ENCODE data around the gene FAIM2. TPM values are rescaled to one million over a fixed set of nuclear protein-coding genes. Genes with fewer than 3 reads are reported as not detected.

Gene FAIM2
- total and polyA plus RNA-seq, 2 experiments from 2014 or later = 0.86 to 4.6 TPM

DNA sequence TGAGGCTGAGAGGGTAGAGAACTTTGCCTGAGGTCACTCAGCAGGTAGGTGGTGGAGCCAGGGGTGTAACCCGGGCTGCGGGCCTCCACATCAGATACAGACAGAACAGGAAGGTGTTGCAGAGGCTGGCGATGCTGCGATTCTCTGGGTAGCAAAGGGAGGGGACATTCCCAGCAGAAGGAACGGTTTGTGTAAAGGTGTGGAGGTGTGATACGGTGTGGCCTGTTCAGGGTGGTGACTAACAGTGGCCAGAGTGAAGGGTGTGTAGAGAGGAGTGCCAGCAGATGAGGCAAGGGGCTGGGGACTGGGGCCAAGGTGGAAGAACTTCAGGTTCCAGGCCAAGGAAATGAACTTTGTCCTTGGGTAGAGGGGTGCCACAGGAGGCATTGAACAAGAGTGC, 18.2 kb upstream of the FAIM2 start:
- TF ChIP-seq EZH2phosphoT487 (IDR thresholded peaks at IDR 0.05; ENCODE audit: insufficient read depth, low read depth) (no peak), EZH2 (IDR thresholded peaks at IDR 0.05; ENCODE audit: insufficient read depth, poor library complexity, severe bottlenecking) (no peak)
- H3K4me3 ChIP-seq = no peak overlapping the region
- H3F3A ChIP-seq (ENCODE audit: insufficient read depth) = 0 out of 2 replicates have a peak, but pooled peaks cover 6% of the 10 kb centered on the region
- no peaks in the 10 kb centered on the region for H3K79me2 ChIP-seq (ENCODE audit: insufficient read depth)
- DNase-seq = no peak
- in situ Hi-C loops (cut with MboI) = no loop called here
- H3K27ac ChIP-seq = no peak overlapping the region
- 73 to 75% methylated on average over 6 of the region's 6 CpGs for WGBS, 2 experiments (ENCODE audit: low coverage in 1 of 2, low lambda C conversion rate in 2 of 2, missing lambda C conversion rate in 2 of 2)
- H3K9me2 ChIP-seq (ENCODE audit: insufficient read depth) = no peaks in the 10 kb centered on the region
- H3K9ac ChIP-seq = no peak overlapping the region
- H3K36me3 ChIP-seq (ENCODE audit: low read depth) = no peaks in the 10 kb centered on the region
- no peaks in the 10 kb centered on the region for H4K20me1 ChIP-seq (ENCODE audit: insufficient read depth)
- H3K27me3 ChIP-seq (replicated peaks; ENCODE audit: insufficient read depth) = no peaks in the 10 kb centered on the region
- no peak overlapping the region for H3K4me2 ChIP-seq (ENCODE audit: unreplicated experiment)
- H3K4me1 ChIP-seq (ENCODE audit: insufficient read depth) = peaks cover 14% of the 10 kb centered on the region
- no peak overlapping the region for H2AFZ ChIP-seq
- H3K9me3 ChIP-seq (ENCODE audit: low read depth) = no peaks in the 10 kb centered on the region

- Histone ChIP-seq H3K36me3 (ENCODE audit: low read depth) (no peaks in the 10 kb centered on the region), H4K20me1 (ENCODE audit: insufficient read depth) (no peaks in the 10 kb centered on the region), H2AFZ (no peak overlapping the region), H3K4me2 (ENCODE audit: unreplicated experiment) (no peak overlapping the region), H3K9ac (no peak overlapping the region), H3K79me2 (ENCODE audit: insufficient read depth) (no peaks in the 10 kb centered on the region), H3K27me3 (replicated peaks; ENCODE audit: insufficient read depth) (no peaks in the 10 kb centered on the region), H3K9me3 (ENCODE audit: low read depth) (no peaks in the 10 kb centered on the region), H3K27ac (no peak overlapping the region), H3K4me3 (no peak overlapping the region), H3K4me1 (ENCODE audit: insufficient read depth) (peaks cover 14% of the 10 kb centered on the region), H3F3A (ENCODE audit: insufficient read depth) (0 out of 2 replicates have a peak, but pooled peaks cover 6% of the 10 kb centered on the region), H3K9me2 (ENCODE audit: insufficient read depth) (no peaks in the 10 kb centered on the region)
- DNase-seq = no peak
- in situ Hi-C loops (cut with MboI) = no loop called here
- WGBS, 2 experiments (ENCODE audit: low coverage in 1 of 2, low lambda C conversion rate in 2 of 2, missing lambda C conversion rate in 2 of 2) = 55% methylated on average over 3 of the region's 3 CpGs; no CpG with 5 or more reads in 1 of the 2 experiments
- TF ChIP-seq EZH2 (IDR thresholded peaks at IDR 0.05; ENCODE audit: insufficient read depth, poor library complexity, severe bottlenecking) (no peak), EZH2phosphoT487 (IDR thresholded peaks at IDR 0.05; ENCODE audit: insufficient read depth, low read depth) (no peak)
Measured at GRCh38 chr12:49921299-49921698, 17.6 kb upstream of the FAIM2 start.

DNA sequence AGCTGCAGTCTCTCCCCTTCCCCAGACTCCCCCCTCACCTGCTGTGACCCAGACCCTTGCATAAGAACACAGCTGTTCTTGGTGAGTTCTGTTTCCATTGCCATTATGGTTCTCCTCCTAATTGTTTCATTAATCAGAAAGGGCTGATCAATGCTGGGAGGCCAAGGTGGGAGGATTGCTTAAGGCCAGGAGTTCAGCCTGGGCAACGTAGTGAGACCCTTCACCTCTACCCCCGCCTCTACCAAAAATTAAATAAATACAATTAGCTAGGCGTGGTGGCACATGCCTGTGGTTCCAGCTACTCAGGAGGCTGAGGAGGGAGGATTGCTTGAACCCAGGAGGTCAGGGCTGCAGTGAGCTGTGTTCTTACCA, 17.2 kb upstream of the FAIM2 start:
- no peak for DNase-seq
- in situ Hi-C loops (cut with MboI) = no loop called here
- H2AFZ ChIP-seq = no peak overlapping the region
- no peak overlapping the region for H3K4me3 ChIP-seq
- H3F3A ChIP-seq (ENCODE audit: insufficient read depth) = 0 out of 2 replicates have a peak, but pooled peaks cover 6% of the 10 kb centered on the region
- H3K9me3 ChIP-seq (ENCODE audit: low read depth) = no peaks in the 10 kb centered on the region
- H3K9ac ChIP-seq = no peak overlapping the region
- H3K4me1 ChIP-seq (ENCODE audit: insufficient read depth) = peaks cover 14% of the 10 kb centered on the region
- TF ChIP-seq EZH2 (IDR thresholded peaks at IDR 0.05; ENCODE audit: insufficient read depth, poor library complexity, severe bottlenecking) (no peak), EZH2phosphoT487 (IDR thresholded peaks at IDR 0.05; ENCODE audit: insufficient read depth, low read depth) (no peak)
- no peaks in the 10 kb centered on the region for H3K27me3 ChIP-seq (replicated peaks; ENCODE audit: insufficient read depth)
- 96 to 97% methylated on average over 3 of the region's 3 CpGs for WGBS, 2 experiments (ENCODE audit: low coverage in 1 of 2, low lambda C conversion rate in 2 of 2, missing lambda C conversion rate in 2 of 2)
- H3K9me2 ChIP-seq (ENCODE audit: insufficient read depth) = no peaks in the 10 kb centered on the region
- no peak overlapping the region for H3K27ac ChIP-seq
- H3K36me3 ChIP-seq (ENCODE audit: low read depth) = no peaks in the 10 kb centered on the region
- H3K4me2 ChIP-seq (ENCODE audit: unreplicated experiment) = no peak overlapping the region
- H3K79me2 ChIP-seq (ENCODE audit: insufficient read depth) = no peaks in the 10 kb centered on the region
- H4K20me1 ChIP-seq (ENCODE audit: insufficient read depth) = no peaks in the 10 kb centered on the region

DNA sequence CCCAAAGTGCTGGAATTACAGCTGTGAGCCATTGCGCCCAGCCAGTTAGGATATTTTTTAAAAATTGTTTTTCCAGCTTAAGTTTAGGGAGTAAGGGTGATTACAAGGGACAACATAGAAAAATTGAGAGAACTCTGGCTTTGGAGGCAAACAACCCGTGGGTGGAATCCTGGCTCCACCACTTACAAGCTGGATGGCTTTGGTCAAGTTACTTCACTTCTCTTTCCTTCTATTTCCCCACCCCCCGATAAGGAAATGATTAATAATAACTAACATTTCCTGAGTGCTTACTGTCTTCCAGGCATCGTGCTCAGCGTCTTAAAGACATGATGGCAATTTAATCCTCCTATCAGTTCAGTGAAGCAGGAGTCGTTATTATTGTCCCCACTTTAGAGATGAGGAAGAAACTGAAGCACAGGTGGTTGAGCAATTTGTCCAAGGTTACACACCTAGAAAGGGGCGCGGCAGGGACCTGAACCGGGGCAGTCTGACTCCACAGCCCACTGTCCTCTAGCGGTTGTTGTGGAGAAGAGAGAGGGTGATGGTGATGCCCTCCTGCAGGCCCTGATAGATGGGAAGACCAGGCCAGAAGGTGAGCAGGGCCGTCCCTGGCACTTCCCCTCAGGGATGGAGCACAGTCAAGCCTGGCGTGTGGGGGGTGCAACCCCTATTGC, 16.7 kb upstream of the FAIM2 start:
- Histone ChIP-seq H4K20me1 (ENCODE audit: insufficient read depth) (no peaks in the 10 kb centered on the region), H3K4me1 (ENCODE audit: insufficient read depth) (peaks cover 14% of the 10 kb centered on the region), H3K9me2 (ENCODE audit: insufficient read depth) (no peaks in the 10 kb centered on the region), H3K27ac (no peak overlapping the region), H3K4me2 (ENCODE audit: unreplicated experiment) (no peak overlapping the region), H3K79me2 (ENCODE audit: insufficient read depth) (no peaks in the 10 kb centered on the region), H3K27me3 (replicated peaks; ENCODE audit: insufficient read depth) (no peaks in the 10 kb centered on the region), H3K9ac (no peak overlapping the region), H2AFZ (peak overlapping the region; percentile 40), H3F3A (ENCODE audit: insufficient read depth) (0 out of 2 replicates have a peak, but pooled peaks cover 6% of the 10 kb centered on the region), H3K4me3 (0 out of 2 replicates have a peak overlapping the region, but pooled peaks have one; percentile 19), H3K36me3 (ENCODE audit: low read depth) (no peaks in the 10 kb centered on the region), H3K9me3 (ENCODE audit: low read depth) (no peaks in the 10 kb centered on the region)
- WGBS, 2 experiments (ENCODE audit: low coverage in 1 of 2, low lambda C conversion rate in 2 of 2, missing lambda C conversion rate in 2 of 2) = 41 to 48% methylated on average over 12 of the region's 12 CpGs
- DNase-seq = peak; percentile 81
- TF ChIP-seq EZH2 (IDR thresholded peaks at IDR 0.05; ENCODE audit: insufficient read depth, poor library complexity, severe bottlenecking) (no peak), EZH2phosphoT487 (IDR thresholded peaks at IDR 0.05; ENCODE audit: insufficient read depth, low read depth) (no peak)
- in situ Hi-C loops (cut with MboI) = no loop called here

Measured in GM23248 (cell line).